DOHH2 (cell line): Measurements from ENCODE around the gene NEK11.

ENCODE experiments used
- H3F3A ChIP-seq: fragments of 200-600 bp; sonication (generic), shearing (Covaris generic); 2 replicates; pipeline ENCODE4 v1.6.0; 2016; ENCODE audit warnings: antibody characterized with exemption, mild to moderate bottlenecking; ENCODE audit not compliant: control insufficient read depth, insufficient read depth
- H3K27ac ChIP-seq: fragments of 200-600 bp; sonication (generic); 2 replicates; pipeline ENCODE4 v1.5.1; 2014; ENCODE audit warnings: low read depth, mild to moderate bottlenecking, low read length, moderate library complexity
- H3K27me3 ChIP-seq: fragments of 200-600 bp; sonication (generic); 2 replicates; pipeline ENCODE4 v1.6.1; 2014; ENCODE audit warnings: mild to moderate bottlenecking, low read length, mixed read lengths; ENCODE audit not compliant: control insufficient read depth
- H3K36me3 ChIP-seq: fragments of 200-600 bp; sonication (generic); 2 replicates; pipeline ENCODE4 v1.6.1; 2014; ENCODE audit warnings: mild to moderate bottlenecking, low read length, moderate library complexity, mixed read lengths; ENCODE audit not compliant: control insufficient read depth
- H3K4me1 ChIP-seq: fragments of 200-600 bp; sonication (generic); 2 replicates; pipeline ENCODE4 v1.6.1; 2014; ENCODE audit warnings: mild to moderate bottlenecking, low read length, mixed read lengths; ENCODE audit not compliant: control insufficient read depth
- H3K4me2 ChIP-seq: fragments of 200-600 bp; sonication (generic); 2 replicates; pipeline ENCODE4 v1.6.0; 2014; ENCODE audit warnings: mild to moderate bottlenecking, low read length, moderate library complexity
- H3K4me3 ChIP-seq: fragments of 200-600 bp; sonication (generic); 2 replicates; pipeline ENCODE4 v1.5.1; 2014; ENCODE audit warnings: mild to moderate bottlenecking, low read length, mixed read lengths
- H3K79me2 ChIP-seq: fragments of 200-600 bp; sonication (generic); 2 replicates; pipeline ENCODE4 v1.6.1; 2014; ENCODE audit warnings: mild to moderate bottlenecking, low read length, mixed read lengths; ENCODE audit not compliant: control insufficient read depth
- H3K9me2 ChIP-seq: fragments of 200-600 bp; sonication (generic); replicated peaks from 2 replicates; pipeline ENCODE4 v1.6.1; 2014; ENCODE audit warnings: mild to moderate bottlenecking, low read length, mixed read lengths; ENCODE audit not compliant: control insufficient read depth
- H3K9me3 ChIP-seq: fragments of 200-600 bp; sonication (generic); 2 replicates; pipeline ENCODE4 v1.6.1; 2014; ENCODE audit warnings: antibody characterized with exemption, low read length, mixed read lengths; ENCODE audit not compliant: control insufficient read depth, insufficient read depth
- H4K20me1 ChIP-seq: fragments of 200-600 bp; sonication (generic); 2 replicates; pipeline ENCODE4 v1.6.0; 2014; ENCODE audit warnings: low read depth, mild to moderate bottlenecking, antibody characterized with exemption, low read length, moderate library complexity; ENCODE audit not compliant: control insufficient read depth, insufficient read depth
- CTCF ChIP-seq: fragments of 200-600 bp; sonication (generic); IDR thresholded peaks from one replicate; pipeline ENCODE4 v1.5.1; 2014; ENCODE audit warnings: antibody characterized with exemption, mild to moderate bottlenecking, low read depth, low read length; ENCODE audit not compliant: poor library complexity, severe bottlenecking
- EZH2phosphoT487 ChIP-seq: fragments of 200-600 bp; sonication (generic); IDR thresholded peaks from 2 replicates; pipeline ENCODE4 v1.6.1; 2017; ENCODE audit warnings: borderline replicate concordance, mild to moderate bottlenecking, antibody characterized with exemption, low read length, moderate library complexity, mixed read lengths

Gene NEK11

GRCh38 chr3:131067983-131068382, 41.3 kb downstream of the NEK11 start:
- Histone ChIP-seq H3F3A (no peaks in the 10 kb centered on the region), H3K4me1 (no peaks in the 10 kb centered on the region), H3K27me3 (peaks cover 7% of the 10 kb centered on the region; the same call in 1 of the 2 replicates), H3K9me3 (no peaks in the 10 kb centered on the region), H3K4me2 (no peak overlapping the region), H3K9me2 (no peaks in the 10 kb centered on the region), H3K36me3 (no peaks in the 10 kb centered on the region), H3K4me3 (no peak overlapping the region), H3K27ac (no peak overlapping the region), H3K79me2 (no peaks in the 10 kb centered on the region), H4K20me1 (no peaks in the 10 kb centered on the region)
- TF ChIP-seq CTCF (no peak), EZH2phosphoT487 (no peak)

- Histone ChIP-seq H3K4me3 (no peak overlapping the region), H3K9me3 (no peaks in the 10 kb centered on the region), H3K27ac (no peak overlapping the region), H3K36me3 (no peaks in the 10 kb centered on the region), H3K79me2 (no peaks in the 10 kb centered on the region), H3K4me1 (no peaks in the 10 kb centered on the region), H3F3A (no peaks in the 10 kb centered on the region), H4K20me1 (no peaks in the 10 kb centered on the region), H3K4me2 (no peak overlapping the region), H3K9me2 (no peaks in the 10 kb centered on the region), H3K27me3 (peaks cover 2% of the 10 kb centered on the region; the same call in 1 of the 2 replicates)
- TF ChIP-seq CTCF (no peak), EZH2phosphoT487 (no peak)
These were observed 45.5 kb downstream of the NEK11 start for GRCh38 chr3:131072099-131072559.

GRCh38 chr3:131072845-131073244, 46.2 kb downstream of the NEK11 start:
- no peaks in the 10 kb centered on the region for H3K4me1 ChIP-seq
- no peak for TF ChIP-seq CTCF
- no peak for TF ChIP-seq EZH2phosphoT487
- no peaks in the 10 kb centered on the region for H3K9me2 ChIP-seq
- no peaks in the 10 kb centered on the region for H4K20me1 ChIP-seq
- H3K36me3 ChIP-seq = no peaks in the 10 kb centered on the region
- no peaks in the 10 kb centered on the region for H3K79me2 ChIP-seq
- H3K27ac ChIP-seq = no peak overlapping the region
- no peaks in the 10 kb centered on the region for H3F3A ChIP-seq
- no peak overlapping the region for H3K4me2 ChIP-seq
- H3K4me3 ChIP-seq = no peak overlapping the region
- H3K27me3 ChIP-seq = peaks cover 2% of the 10 kb centered on the region; the same call in 1 of the 2 replicates
- no peaks in the 10 kb centered on the region for H3K9me3 ChIP-seq
